Panc1 (cell line): Measurements from ENCODE around the gene MYRIP.

ENCODE experiments used
- CTCF ChIP-seq: fragments of 450-650 bp; IDR thresholded peaks from 2 replicates; pipeline ENCODE4 v1.5.1; 2017; ENCODE audit warnings: mild to moderate bottlenecking
- TF ChIP-seq, protein P1 (sequence below), 2 experiments: IDR thresholded peaks; 2 replicates each; pipeline ENCODE4 v1.6.1; 2011 to 2012; ENCODE audit warnings: low read depth in 2 of 2, control low read depth in 1 of 2, low read length in 1 of 2, mild to moderate bottlenecking in 1 of 2, moderate library complexity in 1 of 2; ENCODE audit not compliant: insufficient read depth in 1 of 2

DNA sequence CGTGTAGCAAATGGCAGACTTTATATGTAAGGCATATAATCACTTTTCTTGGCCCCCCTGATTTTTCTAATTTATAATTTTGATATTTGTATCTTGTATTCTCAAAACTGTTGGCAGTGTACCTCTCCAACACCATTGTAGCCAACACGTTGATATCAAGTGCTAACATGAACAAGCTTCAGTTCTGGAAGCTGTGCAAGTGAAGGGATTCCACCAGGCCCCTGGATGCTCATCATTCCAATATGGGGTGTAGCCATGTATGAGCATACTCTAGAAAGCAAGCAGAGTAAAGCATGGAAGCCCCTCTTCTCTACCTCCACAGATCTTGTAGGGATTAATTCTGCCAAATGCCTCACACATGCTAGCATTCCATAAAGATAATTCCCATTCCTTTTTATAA lies 211.3 kb downstream of the MYRIP start:
- no peak for TF ChIP-seq CTCF
- TF ChIP-seq, protein P1, sequence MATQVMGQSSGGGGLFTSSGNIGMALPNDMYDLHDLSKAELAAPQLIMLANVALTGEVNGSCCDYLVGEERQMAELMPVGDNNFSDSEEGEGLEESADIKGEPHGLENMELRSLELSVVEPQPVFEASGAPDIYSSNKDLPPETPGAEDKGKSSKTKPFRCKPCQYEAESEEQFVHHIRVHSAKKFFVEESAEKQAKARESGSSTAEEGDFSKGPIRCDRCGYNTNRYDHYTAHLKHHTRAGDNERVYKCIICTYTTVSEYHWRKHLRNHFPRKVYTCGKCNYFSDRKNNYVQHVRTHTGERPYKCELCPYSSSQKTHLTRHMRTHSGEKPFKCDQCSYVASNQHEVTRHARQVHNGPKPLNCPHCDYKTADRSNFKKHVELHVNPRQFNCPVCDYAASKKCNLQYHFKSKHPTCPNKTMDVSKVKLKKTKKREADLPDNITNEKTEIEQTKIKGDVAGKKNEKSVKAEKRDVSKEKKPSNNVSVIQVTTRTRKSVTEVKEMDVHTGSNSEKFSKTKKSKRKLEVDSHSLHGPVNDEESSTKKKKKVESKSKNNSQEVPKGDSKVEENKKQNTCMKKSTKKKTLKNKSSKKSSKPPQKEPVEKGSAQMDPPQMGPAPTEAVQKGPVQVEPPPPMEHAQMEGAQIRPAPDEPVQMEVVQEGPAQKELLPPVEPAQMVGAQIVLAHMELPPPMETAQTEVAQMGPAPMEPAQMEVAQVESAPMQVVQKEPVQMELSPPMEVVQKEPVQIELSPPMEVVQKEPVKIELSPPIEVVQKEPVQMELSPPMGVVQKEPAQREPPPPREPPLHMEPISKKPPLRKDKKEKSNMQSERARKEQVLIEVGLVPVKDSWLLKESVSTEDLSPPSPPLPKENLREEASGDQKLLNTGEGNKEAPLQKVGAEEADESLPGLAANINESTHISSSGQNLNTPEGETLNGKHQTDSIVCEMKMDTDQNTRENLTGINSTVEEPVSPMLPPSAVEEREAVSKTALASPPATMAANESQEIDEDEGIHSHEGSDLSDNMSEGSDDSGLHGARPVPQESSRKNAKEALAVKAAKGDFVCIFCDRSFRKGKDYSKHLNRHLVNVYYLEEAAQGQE (IDR thresholded peaks at IDR 0.05; ENCODE audit: insufficient read depth in 1 of 2, low read depth in 2 of 2, low read length in 1 of 2) = no peak
